ENCODE data around the gene IFT88.

The IFT88 gene

DNA sequence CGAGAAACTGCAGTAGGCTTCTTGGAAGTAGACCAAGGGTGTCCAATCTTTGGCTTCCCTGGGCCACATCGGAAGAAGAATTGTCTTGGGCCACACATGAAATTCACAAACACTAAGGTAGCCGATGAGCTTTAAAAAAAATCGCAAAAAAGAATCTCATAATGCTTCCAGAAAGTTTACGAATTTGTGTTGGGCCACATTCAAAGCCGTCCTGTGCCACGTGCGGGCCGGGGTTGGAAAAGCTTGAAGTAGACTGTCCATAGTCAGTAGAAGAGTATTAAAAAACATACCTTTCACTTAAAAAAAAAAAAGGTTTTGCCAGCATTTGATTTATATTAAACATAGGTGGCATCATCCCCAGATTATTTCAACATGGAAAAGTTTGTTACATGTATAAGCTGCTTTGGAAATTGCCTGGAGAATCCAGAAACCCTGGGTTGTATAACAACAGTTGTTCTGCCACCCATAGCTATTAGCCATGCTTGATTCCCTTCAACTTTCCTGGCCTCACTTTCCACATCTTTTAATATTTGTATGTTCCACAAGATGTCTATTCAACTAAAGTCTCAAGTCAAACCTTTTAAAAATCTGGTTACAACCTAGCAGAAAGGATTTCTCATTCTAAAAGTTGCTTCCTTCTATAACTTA, 1.0 kb downstream of the IFT88 start:
- DNase-seq, result no peak

DNA sequence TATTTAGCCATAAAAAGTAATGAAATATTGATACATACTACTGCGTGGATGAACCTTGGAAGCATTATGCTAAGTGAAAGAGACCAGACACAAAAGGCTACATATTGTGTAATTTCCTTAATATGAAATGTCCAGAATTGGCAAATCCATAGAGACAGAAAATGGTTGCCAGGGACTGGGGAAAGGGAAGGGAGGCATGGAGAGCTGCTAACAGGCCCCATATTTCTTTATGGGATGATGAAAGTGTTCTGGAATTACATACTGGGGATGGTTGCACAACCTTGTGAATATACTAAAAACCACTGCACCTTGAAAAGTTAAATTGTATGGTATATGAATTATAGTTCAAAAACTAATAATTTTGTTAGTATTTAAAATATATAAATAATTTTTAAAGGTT, 3.6 kb downstream of the IFT88 start:
- DNase-seq, result no peak

DNA sequence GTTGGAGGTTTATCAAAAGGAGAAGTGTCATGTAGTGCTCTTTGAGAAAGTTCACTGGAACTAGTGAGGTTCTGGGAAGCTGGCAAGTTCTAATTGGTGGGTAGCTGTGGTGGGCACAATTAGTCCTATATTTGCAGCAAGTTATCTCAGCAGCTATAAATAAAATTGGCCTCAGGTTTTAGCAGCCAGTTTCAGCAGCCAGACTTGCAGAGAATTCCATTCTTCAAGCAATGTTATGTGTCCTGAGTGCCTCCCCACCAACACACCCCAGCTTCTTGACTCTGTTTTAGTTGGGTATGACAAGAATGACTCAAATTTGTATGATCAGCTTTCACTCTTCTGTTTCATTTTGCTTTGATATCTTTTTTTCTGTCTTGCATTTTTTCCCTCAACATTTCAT, 4.7 kb downstream of the IFT88 start:
- no peak for DNase-seq

DNA sequence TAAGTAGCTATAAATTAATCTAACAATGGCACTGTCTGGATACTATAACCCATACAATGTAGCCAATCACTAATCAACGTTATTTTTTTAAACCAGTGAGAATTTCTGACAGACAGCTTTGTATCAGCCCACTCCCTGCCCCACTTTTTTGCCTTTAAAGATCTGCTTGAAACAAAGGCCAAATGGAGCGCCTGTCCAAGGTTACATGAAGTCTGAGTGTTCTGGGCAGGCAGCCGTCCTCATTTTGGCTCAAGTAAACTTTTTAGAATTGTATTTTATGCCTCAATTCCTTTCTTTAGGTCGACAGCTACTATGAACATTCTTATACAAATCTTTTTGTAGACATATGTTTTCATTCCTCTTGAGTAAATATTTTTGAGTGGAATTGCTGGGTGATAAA, 6.2 kb downstream of the IFT88 start:
- no peak for DNase-seq

DNA sequence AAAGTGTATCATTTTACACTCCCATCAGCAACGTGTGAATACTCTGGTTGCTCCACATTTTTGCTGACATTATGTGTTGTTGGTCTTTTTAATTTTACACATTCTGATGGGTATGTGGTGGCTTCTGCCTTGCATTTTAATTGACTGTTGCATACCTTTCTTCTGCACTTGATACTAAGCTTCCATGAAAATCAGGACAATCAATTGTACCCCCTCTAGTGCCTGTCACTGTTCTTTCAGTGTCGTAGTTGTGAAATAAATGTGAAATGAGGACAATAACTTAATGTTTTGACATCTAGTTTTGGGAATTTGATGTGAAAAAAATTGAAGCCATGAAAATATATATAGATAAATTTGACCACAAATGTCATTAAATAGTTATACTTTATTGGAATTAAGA, 6.7 kb downstream of the IFT88 start:
- no peak for DNase-seq

DNA sequence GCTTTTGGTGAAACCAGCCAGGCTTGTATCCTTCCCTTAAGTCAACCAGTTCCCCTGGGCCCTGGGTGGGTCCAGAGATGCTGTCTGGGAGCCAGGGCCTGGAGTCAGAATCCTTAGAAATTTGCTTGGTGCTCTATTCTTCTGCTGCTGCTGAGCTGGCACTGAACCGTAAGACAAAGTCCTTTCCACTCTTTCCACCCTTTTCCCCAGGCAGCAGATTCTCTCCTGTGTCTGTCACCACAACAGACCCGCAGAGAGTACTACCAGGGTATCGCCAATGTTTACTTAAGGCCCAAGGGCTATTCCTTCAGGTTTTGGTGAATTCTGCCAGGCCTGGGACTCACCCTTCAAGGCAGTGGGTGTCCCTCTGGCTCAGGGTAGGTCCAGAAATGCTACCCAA, 12.2 kb downstream of the IFT88 start:
- no peak for DNase-seq

DNA sequence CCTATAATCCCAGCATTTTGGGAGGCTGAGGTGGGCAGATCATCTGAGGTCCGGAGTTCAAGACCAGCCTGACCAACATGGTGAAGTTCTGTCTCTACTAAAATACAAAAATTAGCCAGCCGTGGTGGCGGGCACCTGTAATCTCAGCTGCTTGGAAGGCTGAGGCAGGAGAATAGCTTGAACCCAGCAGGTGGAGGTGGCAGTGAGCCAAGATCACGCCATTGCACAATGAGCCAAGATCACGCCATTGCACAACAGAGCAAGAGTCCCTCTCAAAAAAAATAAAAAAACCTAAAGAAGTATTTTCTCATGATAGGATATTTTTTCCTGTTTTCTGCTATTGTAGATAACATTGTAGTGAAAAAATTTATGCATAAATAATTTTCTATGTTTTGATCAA, 13.3 kb downstream of the IFT88 start:
- DNase-seq, result no peak

DNA sequence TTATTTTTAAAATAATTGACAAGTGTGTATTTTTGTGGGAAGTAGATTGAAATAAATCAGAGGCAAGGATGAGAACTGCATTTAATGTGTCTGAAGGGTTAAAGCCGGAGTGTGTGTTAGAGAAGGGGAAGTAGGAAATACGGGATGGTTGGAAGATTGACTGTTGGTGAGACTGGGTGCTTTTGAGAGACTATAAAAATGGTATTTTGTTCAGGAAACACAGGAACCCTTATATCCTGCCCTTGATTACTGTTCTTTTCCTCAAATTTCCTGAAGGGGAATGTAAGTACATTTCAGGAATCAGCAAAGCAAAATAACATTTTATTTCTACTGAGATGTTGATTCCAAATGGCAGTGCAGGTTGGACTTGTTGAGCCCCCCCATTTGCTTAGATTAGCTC, 15.1 kb downstream of the IFT88 start:
- no peak for DNase-seq

DNA sequence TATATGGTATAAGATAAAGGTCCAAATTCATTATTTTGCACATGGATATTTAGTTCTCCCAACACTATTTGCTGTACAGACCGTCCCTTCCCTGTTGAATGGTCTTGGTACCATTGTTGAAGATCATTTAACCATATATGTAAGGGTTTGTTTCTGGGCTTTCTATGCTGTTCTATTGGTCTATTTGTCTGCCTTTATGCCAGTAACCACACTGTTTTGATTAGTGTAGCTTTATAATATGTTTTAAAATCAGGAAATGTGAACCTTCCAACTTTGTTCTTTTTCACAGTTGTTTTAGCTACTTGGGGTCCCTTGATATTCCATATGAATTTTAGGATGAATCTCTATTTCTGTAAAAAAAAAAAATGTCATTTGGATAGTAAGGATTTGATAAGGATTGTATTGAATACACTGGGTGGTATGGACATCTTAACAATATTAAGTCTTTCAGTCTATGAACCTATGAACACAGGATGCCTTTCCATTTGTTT, 16.9 kb downstream of the IFT88 start:
- DNase-seq, result no peak

DNA sequence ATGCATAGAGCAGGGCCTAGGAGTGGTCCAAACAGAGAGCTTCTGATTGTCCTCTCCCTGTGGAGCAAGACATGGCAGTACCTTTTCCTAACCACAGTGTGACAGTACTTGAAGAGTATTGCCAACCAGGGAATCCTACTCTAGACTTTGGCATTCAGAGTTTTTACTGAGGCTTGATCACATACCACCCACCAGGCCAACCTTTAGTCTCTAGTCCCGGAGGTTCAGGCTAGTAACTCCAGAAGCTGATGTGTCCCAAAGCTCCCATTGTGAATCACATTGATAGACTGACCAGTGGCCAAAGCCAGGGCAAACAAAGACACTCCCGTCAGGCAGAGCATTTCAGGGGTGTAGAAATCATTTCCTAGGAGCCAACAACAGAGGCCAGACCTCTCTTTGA, 18.4 kb downstream of the IFT88 start:
- no peak for DNase-seq

DNA sequence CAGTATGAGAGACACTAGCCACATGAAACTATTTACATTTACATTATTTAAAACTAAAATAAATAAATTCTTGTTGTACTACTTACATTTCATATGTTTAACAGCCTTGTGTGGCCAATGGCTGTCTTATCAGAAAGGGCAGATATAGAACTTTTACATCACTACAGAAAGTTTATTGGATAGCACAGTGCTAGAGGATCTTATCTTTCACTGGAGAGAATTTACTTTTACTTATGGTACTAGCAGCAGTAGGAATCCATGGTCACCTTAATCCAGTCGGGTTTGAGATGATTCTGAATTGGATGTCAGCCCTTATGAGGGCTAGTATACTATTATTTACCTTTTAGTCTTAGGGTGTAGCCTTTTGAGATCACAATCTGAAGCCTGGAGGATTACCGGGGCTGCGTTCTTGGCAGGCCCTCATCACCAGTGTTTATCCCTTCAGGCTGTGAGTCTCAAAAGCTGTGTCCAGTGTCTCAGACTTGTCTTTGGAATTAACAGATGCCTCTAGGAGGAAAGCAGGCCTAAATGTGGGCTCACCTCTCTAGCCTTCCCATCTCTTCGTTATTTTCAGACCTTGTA, 21.7 kb downstream of the IFT88 start:
- no peak for DNase-seq

DNA sequence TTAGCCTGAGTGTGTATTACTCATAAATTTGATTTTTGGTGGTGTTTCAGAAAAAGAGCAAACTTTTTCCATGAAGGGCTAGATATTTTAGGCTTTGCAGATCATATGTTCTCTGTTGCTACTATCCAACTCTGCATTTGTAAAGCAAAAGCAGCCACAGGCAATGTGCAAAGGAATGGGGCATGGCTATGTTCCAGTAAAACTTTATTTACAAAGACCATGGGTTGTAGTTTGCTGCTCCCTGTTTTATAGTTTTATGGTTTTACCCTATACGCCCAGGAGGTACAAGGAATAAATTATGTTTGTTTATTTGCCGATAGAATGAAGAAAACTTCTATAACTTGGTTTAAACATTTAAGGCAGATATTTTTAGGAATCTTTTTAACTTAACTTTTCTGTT, 23.6 kb downstream of the IFT88 start:
- no peak for DNase-seq

DNA sequence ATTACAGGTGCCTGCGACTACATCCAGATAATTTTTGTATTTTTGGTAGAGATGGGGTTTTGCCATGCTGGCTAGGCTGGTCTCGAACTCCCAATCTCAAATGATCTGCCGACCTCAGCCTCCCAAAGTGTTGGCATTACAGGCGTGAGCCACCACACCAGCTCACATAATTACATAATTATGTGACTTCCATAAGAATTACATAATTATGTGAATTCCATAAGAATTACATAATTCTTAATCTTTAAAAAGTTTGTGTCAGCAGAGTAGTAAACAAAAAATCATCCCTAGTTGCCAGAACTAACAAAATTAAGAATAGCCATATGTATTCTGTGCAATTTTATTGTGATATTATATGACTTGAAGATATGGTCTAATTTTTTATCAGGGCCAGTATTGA, 25.6 kb downstream of the IFT88 start:
- no peak for DNase-seq

DNA sequence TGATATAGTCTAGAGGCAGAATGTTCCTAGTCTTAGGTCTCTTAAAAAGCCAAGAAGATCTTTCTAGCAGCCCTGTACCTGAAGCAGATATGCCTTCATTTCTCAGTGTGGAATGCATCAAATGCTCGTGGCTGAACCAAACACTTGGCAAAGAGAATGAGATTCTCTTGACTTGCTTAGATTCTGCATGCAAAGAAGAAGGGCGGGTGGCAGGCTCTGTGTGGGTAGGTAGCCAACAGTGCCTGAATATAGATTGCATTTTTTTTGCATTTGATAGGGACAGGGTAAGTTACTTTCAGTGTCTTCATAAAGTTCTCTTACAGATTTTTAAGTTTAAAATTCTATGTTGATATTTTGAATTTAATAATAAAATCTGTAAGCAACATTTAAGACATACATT, 27.3 kb downstream of the IFT88 start:
- DNase-seq, result no peak

DNA sequence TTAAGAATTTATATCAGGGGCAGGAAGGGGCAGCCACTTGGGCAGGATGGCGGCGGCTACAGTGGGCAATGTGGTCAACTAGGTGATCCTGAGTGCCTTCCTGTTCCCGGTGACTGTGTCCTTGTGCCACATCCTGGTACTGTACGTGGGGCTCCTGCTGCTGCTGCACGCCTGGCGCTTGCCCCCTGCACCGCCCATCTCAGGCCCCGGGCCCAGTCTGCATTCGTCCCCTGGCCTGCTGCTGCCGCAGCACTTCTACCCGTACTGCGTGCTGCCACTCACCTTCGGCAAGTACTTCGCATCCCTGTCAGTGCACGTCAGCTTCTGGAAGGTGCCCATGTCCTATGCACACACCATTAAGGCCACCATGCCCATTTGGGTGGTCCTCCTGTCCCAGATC, 40.1 kb downstream of the IFT88 start:
- DNase-seq, result no peak

DNA sequence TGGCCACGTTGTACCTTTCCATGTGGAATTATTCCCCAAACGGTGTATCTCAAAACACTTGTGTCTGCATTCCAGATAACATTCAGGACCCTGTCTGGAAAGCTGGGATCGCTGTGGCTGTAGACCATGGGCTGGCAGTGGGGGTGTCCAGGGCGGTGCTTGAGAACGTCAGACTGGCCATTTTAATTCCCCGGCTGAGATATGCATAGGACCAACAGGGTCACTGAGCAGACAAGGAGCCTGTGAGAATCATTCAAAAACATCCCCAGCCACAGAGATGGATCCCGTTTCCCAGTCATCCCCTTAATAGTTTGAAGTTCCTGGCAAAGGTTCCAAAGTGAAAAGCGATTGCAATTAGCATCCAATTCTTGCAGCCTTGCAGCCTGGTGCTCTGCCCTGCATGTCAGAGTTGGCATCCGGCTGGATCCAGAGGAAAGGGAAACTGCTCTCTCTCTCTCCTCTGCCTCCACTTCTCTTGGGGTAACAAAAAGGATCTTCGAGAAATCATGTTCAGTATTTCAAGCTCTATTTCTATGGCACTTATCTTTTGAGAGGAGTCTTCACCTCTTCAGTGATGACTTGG, 41.6 kb downstream of the IFT88 start:
- DNase-seq, result peak; percentile 21 to 69

DNA sequence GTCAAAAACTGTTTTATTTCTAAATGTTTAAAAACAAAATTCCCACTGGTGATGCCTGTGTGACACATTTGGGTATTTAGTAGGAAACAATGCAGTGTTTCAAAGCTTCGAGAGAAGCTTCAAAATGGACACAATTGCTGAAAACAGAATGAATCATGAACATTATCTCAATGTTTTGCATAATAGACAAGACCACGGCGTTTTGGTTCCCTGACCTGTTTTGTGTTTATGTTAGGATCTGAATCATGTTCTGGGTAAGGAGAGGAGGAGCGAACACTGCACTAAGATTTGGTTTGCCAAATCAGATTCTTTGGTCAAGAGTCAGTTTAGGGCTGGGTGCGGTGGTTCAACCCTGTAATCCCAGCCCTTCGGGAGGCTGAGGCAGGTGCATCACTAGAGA, 42.2 kb downstream of the IFT88 start:
- DNase-seq, result no peak

DNA sequence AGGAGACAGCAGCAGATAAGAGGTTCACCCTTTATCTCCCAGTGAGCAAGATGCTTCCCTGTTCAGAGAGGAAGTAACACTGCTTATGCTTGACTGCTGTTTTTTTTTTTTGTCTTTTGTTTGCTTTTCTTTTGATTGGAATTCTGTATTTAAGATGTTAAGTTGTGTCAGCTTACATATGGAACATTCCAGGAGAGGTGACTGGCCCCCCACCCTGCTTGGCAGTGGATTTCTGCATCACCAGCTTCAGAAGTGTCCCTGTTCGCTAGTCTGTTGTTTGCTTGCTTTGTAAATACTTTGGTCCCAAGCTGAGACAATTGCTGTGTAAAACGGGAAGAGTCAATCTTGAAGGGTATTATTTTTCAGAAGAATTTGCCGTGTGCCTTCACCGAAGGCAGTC, 43.0 kb downstream of the IFT88 start:
- no peak for DNase-seq

DNA sequence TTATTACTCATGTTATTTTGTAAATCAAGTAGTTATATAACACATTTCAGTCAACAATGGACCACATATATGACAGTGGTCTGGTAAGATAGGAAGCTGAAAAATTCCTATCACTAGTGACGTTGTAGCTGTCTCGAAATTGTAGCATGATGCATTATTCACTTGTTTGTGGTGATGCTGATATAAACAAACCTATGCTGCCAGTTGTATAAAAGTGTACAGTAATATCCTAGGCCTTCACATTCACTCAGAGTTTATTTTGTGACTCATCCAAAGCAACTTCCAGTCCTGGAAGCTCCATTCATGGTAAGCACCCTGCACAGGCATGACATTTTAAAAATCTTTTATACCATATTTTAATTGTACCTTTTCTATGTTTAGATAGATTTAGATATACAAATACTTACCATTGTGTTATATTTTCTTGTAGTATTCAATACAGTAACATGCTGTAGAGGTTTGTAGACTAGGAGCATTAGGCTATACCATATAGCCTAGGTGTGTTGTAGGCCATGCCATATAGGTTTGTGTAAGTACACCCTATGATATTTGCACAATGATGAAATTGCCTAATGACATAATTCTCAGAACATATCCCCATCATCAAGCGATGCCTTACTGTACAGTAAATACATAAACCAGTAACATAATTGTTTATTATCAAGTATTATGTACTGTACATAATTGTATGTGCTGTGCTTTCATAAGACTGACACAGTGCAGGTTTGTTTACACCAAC, 49.3 kb downstream of the IFT88 start:
- no peak for DNase-seq

DNA sequence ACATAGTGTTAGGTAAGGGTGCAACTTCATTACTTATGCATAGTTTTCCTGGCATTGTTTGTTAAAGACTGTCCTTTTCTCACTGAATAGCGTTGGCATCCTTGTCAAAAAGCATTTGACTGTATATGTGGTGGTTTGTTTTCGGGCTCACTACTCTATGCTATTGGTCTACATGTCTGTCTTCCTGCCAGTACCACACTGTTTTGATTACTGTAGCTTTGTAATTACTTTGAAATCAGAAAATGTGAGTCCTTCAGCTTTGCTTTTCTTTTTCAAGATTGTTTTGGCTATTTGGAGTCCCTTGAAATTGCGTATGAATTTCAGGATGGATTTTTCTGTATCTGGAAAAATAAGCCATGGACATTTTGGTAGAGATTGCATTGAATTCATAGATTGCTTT, 56.0 kb downstream of the IFT88 start:
- DNase-seq, result no peak

DNA sequence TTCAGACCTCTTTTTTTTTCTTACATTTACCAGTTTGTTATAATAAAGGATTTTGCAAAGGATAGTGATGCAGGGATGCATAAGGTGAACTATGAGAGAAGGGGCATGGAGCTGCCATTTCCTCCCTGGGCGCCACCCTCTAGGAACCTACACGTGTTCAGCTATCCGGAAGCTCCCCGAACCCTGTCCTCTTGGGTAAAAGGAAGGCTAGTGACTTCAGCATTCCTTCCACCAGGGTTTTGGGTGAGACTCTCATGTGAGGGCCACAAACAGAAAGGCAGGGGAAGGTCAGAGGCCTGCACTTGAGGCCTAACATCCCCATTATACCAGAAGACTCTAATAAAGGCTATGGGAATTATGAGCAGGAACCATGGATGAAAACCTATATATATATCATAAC, 57.3 kb downstream of the IFT88 start:
- DNase-seq, result no peak

DNA sequence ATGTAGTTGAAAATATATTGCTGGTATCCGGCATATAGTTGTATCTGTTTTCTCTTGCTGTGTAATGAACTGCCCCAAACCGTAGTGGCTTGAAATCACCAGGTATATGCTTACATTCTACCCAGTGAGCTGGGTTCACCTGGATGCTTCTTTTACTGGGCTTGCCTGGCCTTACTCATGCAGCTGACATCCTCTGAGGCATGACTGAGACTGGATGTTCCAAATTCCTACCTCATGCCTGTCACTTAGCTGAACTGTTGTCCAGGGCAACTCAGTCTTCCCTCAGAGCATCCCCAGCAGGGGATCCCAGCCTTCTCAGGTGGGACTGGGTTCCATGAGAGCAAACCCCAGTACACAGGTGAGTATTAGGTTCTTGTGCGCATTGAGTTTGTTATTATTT, 66.8 kb downstream of the IFT88 start:
- DNase-seq, result no peak

DNA sequence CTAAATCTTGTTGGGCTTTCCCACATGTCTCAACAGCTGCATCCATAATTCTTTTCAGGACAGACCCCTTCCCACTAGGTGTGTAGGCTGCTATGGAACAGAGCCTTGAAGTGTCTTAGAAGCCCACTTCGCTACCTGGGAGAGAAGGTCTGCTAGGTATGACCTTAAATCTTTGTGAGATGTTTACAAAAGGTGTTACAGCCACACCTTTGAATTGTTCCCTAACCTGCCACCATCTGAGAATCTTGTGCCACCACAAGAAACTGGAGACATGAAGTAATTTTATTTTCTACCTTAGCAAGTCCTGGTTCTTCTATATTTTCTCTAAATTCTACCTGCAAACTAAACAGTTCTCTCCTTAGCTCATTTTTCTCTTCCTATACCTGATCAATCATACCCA, 69.1 kb downstream of the IFT88 start:
- DNase-seq, result no peak

DNA sequence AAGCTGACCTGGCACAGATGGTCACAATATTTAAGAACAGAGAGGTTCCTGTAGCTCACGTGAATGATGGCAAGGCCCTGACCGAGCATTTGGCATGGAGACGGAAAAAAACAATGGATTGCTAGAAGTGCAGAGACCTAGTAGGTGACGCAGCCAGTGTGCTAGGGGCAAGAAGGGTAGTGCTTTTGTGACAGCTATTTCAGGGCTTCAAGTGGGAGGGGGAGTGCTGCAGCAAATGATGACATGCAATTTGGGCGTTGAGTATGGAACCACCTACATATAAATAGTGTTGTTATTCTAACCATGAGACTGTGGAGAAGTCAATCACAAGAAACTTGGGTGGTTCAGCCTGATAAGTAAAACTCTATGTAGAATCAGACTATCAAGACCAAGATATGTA, 70.9 kb downstream of the IFT88 start:
- DNase-seq, result no peak
